HEK293 (cell line): Measurements from ENCODE around the gene MEI1.
A peak's percentile ranks its signal among the peaks of the same experiment; 100 is the strongest.

Experiments used
- BCL6B ChIP-seq: fragments of 450-650 bp; formaldehyde crosslinking; IDR thresholded peaks from 2 replicates; pipeline ENCODE4 v1.5.1; 2017; ENCODE audit warnings: missing biosample characterization, missing genetic modification characterization
- CTCF ChIP-seq: fragments of 450-650 bp; formaldehyde crosslinking; IDR thresholded peaks from 2 replicates; pipeline ENCODE4 v1.5.1; 2016; ENCODE audit warnings: missing biosample characterization, missing genetic modification characterization
- GLI4 ChIP-seq: fragments of 450-650 bp; formaldehyde crosslinking; IDR thresholded peaks from 2 replicates; pipeline ENCODE4 v1.5.1; 2016; ENCODE audit warnings: missing biosample characterization, missing genetic modification characterization
- REST ChIP-seq: fragments of 450-650 bp; formaldehyde crosslinking; IDR thresholded peaks from 2 replicates; pipeline ENCODE4 v1.5.1; 2016; ENCODE audit warnings: missing biosample characterization, missing genetic modification characterization
- SETDB1 ChIP-seq: IDR thresholded peaks from one replicate; pipeline ENCODE4 v1.6.1; 2017; ENCODE audit warnings: mild to moderate bottlenecking, low read length, moderate library complexity, mixed read lengths; ENCODE audit not compliant: insufficient read length
- ZNF18 ChIP-seq: fragments of 450-650 bp; formaldehyde crosslinking; IDR thresholded peaks from 2 replicates; pipeline ENCODE4 v1.5.1; 2016; ENCODE audit warnings: missing biosample characterization, missing genetic modification characterization
- ZNF274 ChIP-seq, 2 experiments: fragments of 200-500 bp in 1 of 2; fragments of 450-650 bp in 1 of 2; sonication (Bioruptor generic) in 1 of 2; formaldehyde crosslinking in 1 of 2; IDR thresholded peaks; 2 replicates each; pipeline versions ENCODE4 v1.5.1 to v1.6.1; 2014 to 2016; ENCODE audit warnings: borderline replicate concordance in 1 of 2, inconsistent platforms in 1 of 2, low read length in 1 of 2, missing biosample characterization in 1 of 2, missing genetic modification characterization in 1 of 2
- ZNF623 ChIP-seq: fragments of 450-650 bp; formaldehyde crosslinking; IDR thresholded peaks from 2 replicates; pipeline ENCODE4 v1.5.1; 2016; ENCODE audit warnings: missing biosample characterization, missing genetic modification characterization
- ZNF660 ChIP-seq: fragments of 450-650 bp; IDR thresholded peaks from 2 replicates; pipeline ENCODE4 v1.5.1; 2018; ENCODE audit warnings: missing biosample characterization, mild to moderate bottlenecking, missing genetic modification characterization
- ZNF776 ChIP-seq: fragments of 450-650 bp; formaldehyde crosslinking; IDR thresholded peaks from 2 replicates; pipeline ENCODE4 v1.5.0; 2017; ENCODE audit warnings: missing biosample characterization, missing genetic modification characterization, borderline replicate concordance
- ZSCAN30 ChIP-seq: fragments of 450-650 bp; IDR thresholded peaks from 2 replicates; pipeline ENCODE4 v1.5.1; 2018; ENCODE audit warnings: missing biosample characterization, mild to moderate bottlenecking, missing genetic modification characterization, moderate library complexity

- TF ChIP-seq REST (no peak), CTCF (tag by site-specific recombination) (peak; percentile 55; the same call in 1 of the 2 replicates), ZNF776 (no peak), ZNF18 (no peak), ZNF274 (IDR thresholded peaks at IDR 0.05; ENCODE audit: low read length) (no peak), ZNF274 (tag by site-specific recombination; IDR thresholded peaks at IDR 0.05; ENCODE audit: borderline replicate concordance) (no peak), BCL6B (tag by site-specific recombination) (no peak), ZNF660 (tag by site-specific recombination) (no peak), GLI4 (no peak), SETDB1 (no peak), ZNF623 (tag by site-specific recombination) (no peak), ZSCAN30 (tag by site-specific recombination) (no peak)
Observed at GRCh38 chr22:41822317-41823057, 123.2 kb downstream of the MEI1 start.
